PC-9 (cell line): ENCODE results near the gene MYO5C. TPM values are rescaled to one million over a fixed set of nuclear protein-coding genes. Genes with fewer than 3 reads are reported as not detected.

Experiments
- BruUV-seq: library from RNA; stranded (reverse); fragments of 400-500 nt; replicated peaks from 2 replicates; lab custom pipeline; 2021; lab: Mats Ljungman, UMichigan
- CTCF ChIA-PET: fragments of 300-600 bp; sonication (Branson Sonifier 250); formaldehyde crosslinking; loops from one replicate; lab custom pipeline; 2022; ENCODE audit warnings: antibody characterized with exemption; lab: Charles Lee
- POLR2A ChIA-PET: fragments of 300-600 bp; sonication (Branson Sonifier 250); formaldehyde crosslinking; loops from one replicate; lab custom pipeline; 2022; ENCODE audit warnings: antibody characterized with exemption; ENCODE audit not compliant: unreplicated experiment; lab: Charles Lee
- DNase-seq, 2 experiments: peaks; one replicate each; pipeline versions ENCODE4 v3.0.0 to v3.0.0-alpha.2; 2015 to 2022; ENCODE audit warnings: mixed read lengths in 1 of 2
- H2AFZ ChIP-seq: fragments of 200-600 bp; sonication (generic); 2 replicates; pipeline ENCODE4 v1.8.1; 2017; ENCODE audit warnings: antibody characterized with exemption
- H3F3A ChIP-seq: fragments of 200-600 bp; sonication (generic); 2 replicates; pipeline ENCODE4 v1.8.1; 2017; ENCODE audit warnings: antibody characterized with exemption, mild to moderate bottlenecking, low read depth; ENCODE audit not compliant: insufficient read depth
- H3K27ac ChIP-seq: fragments of 200-600 bp; sonication (generic); 2 replicates; pipeline ENCODE4 v1.6.1; 2016; ENCODE audit warnings: mixed run types
- H3K27me3 ChIP-seq: fragments of 200-600 bp; sonication (generic); 2 replicates; pipeline ENCODE4 v1.6.1; 2016; ENCODE audit warnings: low read depth, mixed run types; ENCODE audit not compliant: insufficient read depth
- H3K36me3 ChIP-seq: fragments of 200-600 bp; sonication (generic); 2 replicates; pipeline ENCODE4 v1.6.1; 2016; ENCODE audit warnings: low read depth, mixed run types
- H3K4me1 ChIP-seq: fragments of 200-600 bp; sonication (generic); replicated peaks from 2 replicates; pipeline ENCODE4 v1.6.1; 2016; ENCODE audit warnings: mixed run types; ENCODE audit not compliant: insufficient read depth
- H3K4me2 ChIP-seq: fragments of 200-600 bp; sonication (generic); 2 replicates; pipeline ENCODE4 v1.6.1; 2017; ENCODE audit warnings: mixed run types
- H3K4me3 ChIP-seq: fragments of 200-600 bp; sonication (generic); 2 replicates; pipeline ENCODE4 v1.6.1; 2016; ENCODE audit warnings: mixed run types
- H3K79me2 ChIP-seq: fragments of 200-600 bp; sonication (generic); 2 replicates; pipeline ENCODE4 v1.6.1; 2017; ENCODE audit warnings: low read depth, mixed run types
- H3K9me2 ChIP-seq: fragments of 200-600 bp; sonication (generic); 2 replicates; pipeline ENCODE4 v1.8.1; 2017; ENCODE audit warnings: mild to moderate bottlenecking; ENCODE audit not compliant: insufficient read depth
- H3K9me3 ChIP-seq: fragments of 200-600 bp; sonication (generic); 2 replicates; pipeline ENCODE4 v1.8.1; 2016; ENCODE audit warnings: low read depth; ENCODE audit not compliant: insufficient read depth
- H4K20me1 ChIP-seq: fragments of 200-600 bp; sonication (generic); 2 replicates; pipeline ENCODE4 v1.8.1; 2017; ENCODE audit not compliant: insufficient read depth
- EZH2 ChIP-seq: fragments of 200-600 bp; sonication (generic); IDR thresholded peaks from 2 replicates; pipeline ENCODE4 v1.8.0; 2017; ENCODE audit warnings: antibody characterized with exemption, low read depth
- intact Hi-C: fragments of 100-400 bp; cut with micrococcal nuclease; formaldehyde crosslinking; loops from one replicate; pipeline ENCODE4 v1.10.0; 2022; ENCODE audit not compliant: unreplicated experiment
- total RNA-seq: library from RNA; stranded (reverse); gene quantifications from 2 replicates; pipeline ENCODE4 v1.2.3, GENCODE V29; 2021
- TF ChIP-seq, protein P1 (sequence below): fragments of 200-600 bp; sonication (generic); conservative IDR thresholded peaks from 2 replicates; pipeline ENCODE4 v1.6.1; 2017; ENCODE audit warnings: mixed run types, antibody characterized with exemption, mild to moderate bottlenecking, moderate library complexity

The MYO5C gene
- total RNA-seq, 1 experiment from 2014 or later: 41.1 TPM

DNA sequence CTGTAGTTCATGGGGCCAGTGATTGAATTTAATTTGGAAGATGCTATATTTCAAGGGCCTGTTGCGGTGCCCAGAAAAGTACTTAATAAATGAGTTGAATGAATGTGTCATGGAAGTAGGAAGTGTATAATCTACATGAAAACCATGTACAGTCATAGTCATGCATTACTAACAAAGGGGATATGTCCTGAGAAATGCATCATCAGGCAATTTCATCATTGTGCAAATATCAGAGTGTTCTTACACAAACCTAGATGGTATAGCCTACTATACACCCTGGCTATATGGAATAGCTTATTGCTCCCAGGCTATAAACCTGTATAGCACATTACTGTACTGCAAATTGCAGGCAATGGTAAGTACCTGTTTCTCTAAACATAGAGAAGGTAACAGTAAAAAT lies 10.7 kb upstream of the MYO5C start:
- POLR2A ChIA-PET: no interaction called here

GRCh38 chr15:52303093-52303772 lies 7.6 kb upstream of the MYO5C start:
- ChIA-PET CTCF (interaction anchor here (0.7 kb wide), 1 partner anchor 28 kb away, joined by 3 read pairs; no protein-coding TSS in a partner anchor), POLR2A (no interaction called here)
- H3K4me3 ChIP-seq: no peak overlapping the region
- no TSS peak for BruUV-seq
- H3K36me3 ChIP-seq: no peaks in the 10 kb centered on the region
- H3K9me3 ChIP-seq: no peaks in the 10 kb centered on the region
- H3K27me3 ChIP-seq: no peaks in the 10 kb centered on the region
- no peak overlapping the region for H3K4me2 ChIP-seq
- TF ChIP-seq, protein P1, sequence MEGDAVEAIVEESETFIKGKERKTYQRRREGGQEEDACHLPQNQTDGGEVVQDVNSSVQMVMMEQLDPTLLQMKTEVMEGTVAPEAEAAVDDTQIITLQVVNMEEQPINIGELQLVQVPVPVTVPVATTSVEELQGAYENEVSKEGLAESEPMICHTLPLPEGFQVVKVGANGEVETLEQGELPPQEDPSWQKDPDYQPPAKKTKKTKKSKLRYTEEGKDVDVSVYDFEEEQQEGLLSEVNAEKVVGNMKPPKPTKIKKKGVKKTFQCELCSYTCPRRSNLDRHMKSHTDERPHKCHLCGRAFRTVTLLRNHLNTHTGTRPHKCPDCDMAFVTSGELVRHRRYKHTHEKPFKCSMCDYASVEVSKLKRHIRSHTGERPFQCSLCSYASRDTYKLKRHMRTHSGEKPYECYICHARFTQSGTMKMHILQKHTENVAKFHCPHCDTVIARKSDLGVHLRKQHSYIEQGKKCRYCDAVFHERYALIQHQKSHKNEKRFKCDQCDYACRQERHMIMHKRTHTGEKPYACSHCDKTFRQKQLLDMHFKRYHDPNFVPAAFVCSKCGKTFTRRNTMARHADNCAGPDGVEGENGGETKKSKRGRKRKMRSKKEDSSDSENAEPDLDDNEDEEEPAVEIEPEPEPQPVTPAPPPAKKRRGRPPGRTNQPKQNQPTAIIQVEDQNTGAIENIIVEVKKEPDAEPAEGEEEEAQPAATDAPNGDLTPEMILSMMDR: no peak
- TF ChIP-seq EZH2: no peak
- intact Hi-C loops: no loop called here
- no peaks in the 10 kb centered on the region for H3F3A ChIP-seq
- no peak overlapping the region for H3K27ac ChIP-seq
- DNase-seq: no peak
- H3K4me1 ChIP-seq: 0 out of 2 replicates have a peak, but pooled peaks cover 5% of the 10 kb centered on the region
- H2AFZ ChIP-seq: no peak overlapping the region
- H3K79me2 ChIP-seq: no peaks in the 10 kb centered on the region
- no peaks in the 10 kb centered on the region for H3K9me2 ChIP-seq
- no peaks in the 10 kb centered on the region for H4K20me1 ChIP-seq

More for the DNA sequence above, 10.7 kb upstream of the MYO5C start:
- Histone ChIP-seq H3K27ac (no peak overlapping the region), H4K20me1 (no peaks in the 10 kb centered on the region), H2AFZ (no peak overlapping the region), H3F3A (no peaks in the 10 kb centered on the region), H3K4me3 (no peak overlapping the region), H3K36me3 (no peaks in the 10 kb centered on the region), H3K4me2 (no peak overlapping the region), H3K9me3 (no peaks in the 10 kb centered on the region), H3K79me2 (no peaks in the 10 kb centered on the region), H3K9me2 (no peaks in the 10 kb centered on the region), H3K27me3 (no peaks in the 10 kb centered on the region), H3K4me1 (0 out of 2 replicates have a peak, but pooled peaks cover 5% of the 10 kb centered on the region)
- TF ChIP-seq, protein P1: no peak
- no peak for TF ChIP-seq EZH2
- DNase-seq: peak in 1 of 2 experiments; percentile 56
- intact Hi-C loops: no loop called here
- CTCF ChIA-PET: no interaction called here
- no TSS peak for BruUV-seq

DNA sequence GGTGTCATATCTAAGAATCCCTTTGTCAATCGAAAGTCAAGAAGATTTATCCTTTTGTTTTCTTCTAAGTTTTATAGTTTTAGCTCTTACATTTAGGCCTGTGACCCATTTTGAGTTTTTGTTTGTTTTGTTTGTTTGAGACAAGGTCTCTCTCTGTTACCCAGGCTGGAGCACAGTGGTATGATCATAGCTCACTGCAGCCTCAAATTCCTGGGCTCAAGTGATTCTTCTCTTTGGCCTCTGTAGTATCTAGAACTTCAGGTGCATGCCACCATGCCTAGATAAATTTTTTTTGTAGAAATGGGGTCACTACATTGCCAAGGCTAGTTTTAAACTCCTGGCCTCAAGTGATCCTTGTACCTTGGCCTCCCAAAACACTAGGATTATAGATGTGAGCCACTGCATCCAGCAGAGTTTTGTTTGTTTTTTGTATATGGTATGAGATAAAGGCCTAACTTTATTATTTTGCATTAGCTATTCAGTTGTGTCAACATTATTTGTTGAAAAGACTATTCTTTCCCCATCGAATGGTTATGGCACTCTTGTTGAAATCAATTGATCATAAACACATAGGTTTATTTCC lies 5.8 kb upstream of the MYO5C start:
- BruUV-seq: no TSS peak
- intact Hi-C loops: no loop called here
- no peaks in the 10 kb centered on the region for H4K20me1 ChIP-seq

More for the DNA sequence above, 5.8 kb upstream of the MYO5C start:
- H3K9me3 ChIP-seq: no peaks in the 10 kb centered on the region
- no peaks in the 10 kb centered on the region for H3K36me3 ChIP-seq
- ChIA-PET CTCF (no interaction called here), POLR2A (no interaction called here)
- no peaks in the 10 kb centered on the region for H3F3A ChIP-seq
- peaks cover 4% of the 10 kb centered on the region for H3K4me1 ChIP-seq
- no peak for DNase-seq
- no peak overlapping the region for H2AFZ ChIP-seq
- TF ChIP-seq, protein P1: no peak
- H3K4me2 ChIP-seq: no peak overlapping the region
- no peaks in the 10 kb centered on the region for H3K27me3 ChIP-seq
- no peak overlapping the region for H3K27ac ChIP-seq
- no peaks in the 10 kb centered on the region for H3K9me2 ChIP-seq
- H3K4me3 ChIP-seq: no peak overlapping the region
- H3K79me2 ChIP-seq: no peaks in the 10 kb centered on the region
